CMK (cell line): ENCODE data around the gene PSMA3.

Experiments used
- DNase-seq: peaks from one replicate; pipeline ENCODE4 v3.0.0-alpha.2; 2010; ENCODE audit warnings: low read depth

PSMA3 gene

GRCh38 chr14:58299401-58300330 lies 55.0 kb downstream of the PSMA3 start:
- no peak for DNase-seq

DNA sequence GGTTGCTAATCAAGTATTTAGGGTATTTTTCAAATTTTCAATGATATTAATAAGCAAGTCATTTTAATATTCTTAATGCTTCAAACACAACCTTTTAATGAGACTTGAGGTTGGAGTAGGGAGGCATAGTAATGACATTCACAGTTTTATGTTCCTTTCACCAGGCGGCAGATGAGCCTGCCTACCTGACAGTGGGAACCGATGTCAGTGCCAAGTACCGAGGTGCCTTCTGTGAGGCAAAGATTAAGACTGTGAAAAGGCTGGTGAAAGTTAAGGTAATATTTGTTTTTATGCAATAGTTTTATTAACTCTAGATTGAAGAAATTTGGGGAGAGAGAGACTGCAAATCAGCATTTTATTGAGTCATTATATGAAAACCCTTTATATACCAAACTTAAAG lies 56.8 kb downstream of the PSMA3 start:
- DNase-seq: no peak

- no peak for DNase-seq
Observed at GRCh38 chr14:58305730-58306129, 61.1 kb downstream of the PSMA3 start.

DNA sequence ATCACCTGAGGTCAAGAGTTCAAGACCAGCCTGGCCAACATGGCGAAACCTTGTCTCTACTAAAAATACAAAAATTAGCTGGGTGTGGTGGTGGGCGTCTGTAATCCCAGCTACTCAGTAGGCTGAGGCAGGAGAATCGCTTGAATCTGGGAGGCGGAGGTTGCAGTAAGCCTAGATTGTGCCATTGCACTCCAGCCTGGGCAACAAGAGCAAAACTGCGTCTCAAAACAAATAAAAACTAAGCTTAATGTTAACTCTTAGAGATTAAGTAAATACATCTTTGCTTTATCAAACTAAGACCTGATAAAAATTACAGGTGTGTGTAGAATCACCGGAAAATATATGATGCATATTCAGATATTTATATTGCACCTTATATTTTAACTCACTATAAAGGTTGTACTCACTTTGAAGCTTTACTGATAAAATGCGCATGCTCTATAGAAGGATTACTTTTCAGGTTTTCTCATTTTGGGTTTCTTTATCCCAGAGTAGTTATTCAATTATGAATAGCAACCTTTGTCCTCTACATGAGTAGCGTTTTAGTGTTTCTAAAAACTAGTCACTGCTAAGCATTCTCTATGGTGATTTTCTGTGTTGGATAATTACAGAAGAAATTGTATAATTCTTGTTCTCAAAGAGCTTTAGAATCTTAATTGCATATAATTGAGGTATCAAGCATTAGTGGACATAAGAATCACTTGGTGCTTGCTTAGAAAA lies 63.1 kb downstream of the PSMA3 start:
- no peak for DNase-seq

DNA sequence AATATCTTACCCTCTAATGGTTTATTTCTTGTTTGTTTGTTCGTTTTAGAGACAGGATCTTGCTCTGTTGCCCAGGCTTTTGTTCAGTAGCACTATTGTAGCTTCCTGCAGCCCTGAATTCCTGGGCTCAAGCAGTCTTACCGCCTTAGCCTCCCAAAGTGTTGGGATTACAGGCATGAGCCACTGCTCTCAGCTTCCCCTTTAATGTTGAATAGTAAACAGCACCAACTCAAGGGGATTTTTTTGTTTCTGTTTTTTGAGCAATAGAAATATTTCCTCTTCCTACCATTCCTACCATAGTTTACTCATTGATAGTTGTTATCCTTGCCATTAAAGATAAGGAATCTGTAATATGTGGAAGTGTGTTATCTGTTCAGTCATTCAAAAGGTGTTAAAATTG lies 64.4 kb downstream of the PSMA3 start:
- no peak for DNase-seq

GRCh38 chr14:58313699-58314098 lies 69.1 kb downstream of the PSMA3 start:
- DNase-seq: no peak

DNA sequence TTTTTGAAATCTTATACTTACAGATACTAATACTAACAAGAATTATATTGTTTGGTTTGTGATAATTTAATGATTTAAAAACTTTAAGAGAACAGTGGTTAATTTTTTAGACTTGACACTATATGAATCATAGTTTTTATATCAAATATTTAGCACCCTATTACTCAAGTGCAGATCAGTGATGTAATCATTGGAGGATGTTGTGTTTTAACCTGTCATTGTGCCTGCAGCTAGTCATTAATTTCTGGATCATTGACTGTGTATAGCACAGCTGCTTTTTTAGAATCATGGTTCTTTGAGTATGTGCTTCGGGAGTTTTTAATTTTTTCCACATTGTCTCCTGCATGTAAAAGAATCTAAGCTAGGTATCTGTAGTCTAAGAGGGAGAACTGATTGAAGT lies 71.0 kb downstream of the PSMA3 start:
- no peak for DNase-seq
